Metanephros (tissue), 1 donor: ENCODE measurements around the gene SLC17A6. TPM values are rescaled to one million over a fixed set of nuclear protein-coding genes. Genes with fewer than 3 reads are reported as not detected.

Experiments
- total RNA-seq: library from RNA; depleted of rRNA; stranded (reverse); fragments of >200 nt; gene quantifications from one replicate; pipeline ENCODE4 v1.2.3, GENCODE V29; 2014

SLC17A6 gene
- not detected for total RNA-seq

DNA sequence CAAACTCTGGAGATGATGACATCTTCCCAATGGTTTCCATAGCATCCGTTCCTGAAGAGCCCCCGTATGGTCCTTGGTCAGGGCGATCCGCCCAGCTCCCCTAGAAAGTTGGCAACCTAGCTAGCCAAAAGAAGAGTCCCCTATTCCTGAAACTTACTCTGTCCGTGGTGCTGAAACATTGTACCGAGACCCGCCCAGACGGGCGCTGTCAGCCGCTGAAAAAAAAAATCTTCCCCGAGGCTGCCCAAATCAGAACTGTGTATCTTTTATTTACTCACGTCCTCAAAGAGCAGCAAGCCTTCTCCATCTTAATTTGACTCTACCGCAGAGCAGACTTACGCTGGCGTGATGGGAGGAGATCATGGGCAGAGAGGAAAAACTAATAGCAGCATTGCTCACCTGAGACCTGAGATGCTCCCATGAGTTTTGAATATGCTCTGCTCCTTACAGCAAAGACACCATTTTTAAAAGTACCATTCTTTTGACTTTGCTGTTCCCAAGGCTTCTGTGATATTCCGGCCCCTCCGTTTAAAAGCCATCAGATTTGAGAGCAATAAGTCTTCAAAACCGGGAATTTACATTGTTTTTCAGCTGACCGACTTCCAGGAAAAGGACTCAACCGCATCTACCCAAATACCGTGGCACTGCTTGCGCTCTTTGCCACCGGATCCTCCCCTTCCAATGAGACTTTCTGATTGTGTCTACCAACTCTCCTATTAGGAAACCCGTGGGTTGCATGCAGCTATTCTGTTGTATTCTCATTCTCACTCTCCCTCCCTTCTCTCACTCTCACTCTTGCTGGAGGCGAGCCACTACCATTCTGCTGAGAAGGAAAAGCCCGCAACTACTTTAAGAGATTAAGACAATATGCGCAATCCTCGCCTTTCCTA, at the start of gene SLC17A6:
SLC17A6 (plus strand) TSS at position 786 of the 890 bp plus-strand sequence. CDS start 153 bp downstream, outside the sequence.

Other genes starting within 250 kb of the SLC17A6 start
- 13.9 TPM for gene ANO5, start 145.3 kb upstream of the SLC17A6 start, total RNA-seq